Osteoblast (primary cell): ENCODE measurements around the gene WLS. TPM values are rescaled to one million over a fixed set of nuclear protein-coding genes. Genes with fewer than 3 reads are reported as not detected.

Source experiments
- DNase-seq: peaks from one replicate; pipeline ENCODE4 v3.0.0; 2011; ENCODE audit warnings: low spot score, mixed read lengths; ENCODE audit not compliant: insufficient read length; ENCODE audit errors: missing footprints
- H2AFZ ChIP-seq: 2 replicates; pipeline ENCODE4 v1.6.0; 2011; ENCODE audit warnings: mild to moderate bottlenecking, low read length
- H3K27ac ChIP-seq: 2 replicates; pipeline ENCODE4 v1.5.1; 2011; ENCODE audit warnings: mild to moderate bottlenecking, low read depth, low read length, moderate library complexity
- H3K27me3 ChIP-seq: 2 replicates; pipeline ENCODE4 v1.6.0; 2012; ENCODE audit warnings: mild to moderate bottlenecking, control low read depth, inconsistent platforms, low read length, moderate library complexity; ENCODE audit not compliant: insufficient read depth
- H3K36me3 ChIP-seq: 2 replicates; pipeline ENCODE4 v1.5.1; 2011; ENCODE audit warnings: mild to moderate bottlenecking, low read length, control low read depth, moderate library complexity; ENCODE audit not compliant: insufficient read depth
- H3K4me1 ChIP-seq: 2 replicates; pipeline ENCODE4 v1.5.1; 2011; ENCODE audit warnings: mild to moderate bottlenecking, low read length, control low read depth, moderate library complexity; ENCODE audit not compliant: insufficient read depth
- H3K4me2 ChIP-seq: 2 replicates; pipeline ENCODE4 v1.6.0; 2011; ENCODE audit warnings: mild to moderate bottlenecking, low read length; ENCODE audit not compliant: insufficient read depth
- H3K4me3 ChIP-seq: fragments of 200-600 bp; sonication (generic); 3 replicates; pipeline ENCODE4 v1.5.1; 2012; ENCODE audit warnings: mild to moderate bottlenecking, low read length, inconsistent platforms; ENCODE audit not compliant: insufficient read depth
- H3K79me2 ChIP-seq: 2 replicates; pipeline ENCODE4 v1.6.0; 2012; ENCODE audit warnings: mild to moderate bottlenecking, low read length, control low read depth, inconsistent platforms; ENCODE audit not compliant: insufficient read depth
- H3K9me3 ChIP-seq: 2 replicates; pipeline ENCODE4 v1.5.1; 2011; ENCODE audit warnings: low read depth, low read length, control low read depth
- H4K20me1 ChIP-seq: 2 replicates; pipeline ENCODE4 v1.6.0; 2012; ENCODE audit warnings: mild to moderate bottlenecking, low read length, control low read depth; ENCODE audit not compliant: insufficient read depth
- CTCF ChIP-seq: IDR thresholded peaks from 2 replicates; pipeline ENCODE4 v1.5.1; 2011; ENCODE audit warnings: mild to moderate bottlenecking, low read depth, low read length, moderate library complexity; ENCODE audit errors: extremely low read depth
- total RNA-seq: library from RNA; depleted of rRNA; stranded (reverse); fragments of >200 nt; gene quantifications from 2 replicates; pipeline ENCODE4 v1.2.3, GENCODE V29; 2012

Gene WLS
- total RNA-seq, 1 donor, result 54.3 TPM

- H3K27ac ChIP-seq, result no peak overlapping the region
- no peak for DNase-seq
- H2AFZ ChIP-seq, result no peak overlapping the region
- no peaks in the 10 kb centered on the region for H3K79me2 ChIP-seq
- H3K4me2 ChIP-seq, result no peak overlapping the region
- no peaks in the 10 kb centered on the region for H3K36me3 ChIP-seq
- H4K20me1 ChIP-seq, result no peaks in the 10 kb centered on the region
- H3K9me3 ChIP-seq, result no peaks in the 10 kb centered on the region
- H3K27me3 ChIP-seq, result no peaks in the 10 kb centered on the region
- TF ChIP-seq CTCF, result no peak
- no peak overlapping the region for H3K4me3 ChIP-seq
- H3K4me1 ChIP-seq, result no peaks in the 10 kb centered on the region
Measured at GRCh38 chr1:68254667-68255226, 22.4 kb upstream of the WLS start.

DNA sequence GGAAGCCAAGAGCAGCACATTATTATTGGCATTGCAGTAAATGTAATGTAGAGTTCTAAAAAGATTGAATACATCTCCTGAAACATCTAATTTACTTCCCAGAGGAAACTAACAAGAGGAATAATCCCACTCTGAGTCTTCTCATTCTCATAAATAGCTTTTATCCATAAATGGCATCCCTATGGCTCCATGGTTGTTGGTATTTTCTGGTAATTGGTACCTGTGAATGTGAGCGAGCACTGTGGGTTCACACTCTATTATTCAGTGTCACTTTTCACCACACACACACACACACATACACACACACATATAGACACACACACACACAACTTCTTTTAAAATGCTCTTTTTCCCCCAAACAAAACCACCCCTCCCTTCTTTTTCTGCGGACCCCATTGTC is 4.7 kb upstream of the WLS start:
- no peak overlapping the region for H2AFZ ChIP-seq
- no peaks in the 10 kb centered on the region for H3K9me3 ChIP-seq
- H3K36me3 ChIP-seq, result no peaks in the 10 kb centered on the region

GRCh38 chr1:68234094-68234493 is 1.8 kb upstream of the WLS start:
- Histone ChIP-seq H3K79me2 (peaks cover 29% of the 10 kb centered on the region), H3K4me1 (peaks cover 21% of the 10 kb centered on the region), H4K20me1 (peaks cover 6% of the 10 kb centered on the region), H3K27ac (no peak overlapping the region), H3K36me3 (no peaks in the 10 kb centered on the region), H3K4me2 (no peak overlapping the region), H2AFZ (no peak overlapping the region), H3K9me3 (no peaks in the 10 kb centered on the region), H3K4me3 (no peak overlapping the region), H3K27me3 (peaks cover 12% of the 10 kb centered on the region)
- no peak for DNase-seq
- TF ChIP-seq CTCF, result no peak

More for the DNA sequence above, 4.7 kb upstream of the WLS start:
- Histone ChIP-seq H3K4me3 (no peak overlapping the region), H3K79me2 (peaks cover 2% of the 10 kb centered on the region), H3K27me3 (peaks cover 12% of the 10 kb centered on the region), H3K4me1 (peaks cover 3% of the 10 kb centered on the region), H4K20me1 (no peaks in the 10 kb centered on the region), H3K4me2 (no peak overlapping the region), H3K27ac (no peak overlapping the region)
- DNase-seq, result no peak
- TF ChIP-seq CTCF, result no peak

- H3K27ac ChIP-seq, result no peak overlapping the region
- no peak for TF ChIP-seq CTCF
- H3K4me1 ChIP-seq, result peaks cover 24% of the 10 kb centered on the region
- peaks cover 33% of the 10 kb centered on the region for H3K79me2 ChIP-seq
- H2AFZ ChIP-seq, result peak overlapping the region; percentile 86
- peak overlapping the region; percentile 84 for H3K4me3 ChIP-seq
- no peaks in the 10 kb centered on the region for H3K9me3 ChIP-seq
- peak overlapping the region; percentile 89 for H3K4me2 ChIP-seq
- no peak for DNase-seq
- H4K20me1 ChIP-seq, result peaks cover 6% of the 10 kb centered on the region
- H3K27me3 ChIP-seq, result peaks cover 12% of the 10 kb centered on the region
- H3K36me3 ChIP-seq, result no peaks in the 10 kb centered on the region
Measured at GRCh38 chr1:68233202-68233601, 879 bp upstream of the WLS start.
